Lower lobe of right lung (tissue), 2 donors: ENCODE data around the gene ZNF652. TPM values are rescaled to one million over a fixed set of nuclear protein-coding genes. Genes with fewer than 3 reads are reported as not detected.
"Not testable (repeated sequence)": the region's sequence is repeated elsewhere in the genome, so short reads cannot be mapped to it uniquely, and the experiment has no call there.

Experiments
- ATAC-seq, 2 donors: fragments of 200-7000 bp; cut with Tn5 transposase; one replicate each; pipeline ENCODE4 v1.9.1; 2020 to 2022; ENCODE audit warnings: mild to moderate bottlenecking in 2 of 2, moderate library complexity in 2 of 2
- DNase-seq: peaks from one replicate; pipeline ENCODE4 v3.0.0-alpha.2; 2020
- H3K27ac ChIP-seq: fragments of 200-600 bp; one replicate; pipeline ENCODE4 v1.8.0; 2022
- H3K27me3 ChIP-seq: fragments of 200-600 bp; one replicate; pipeline ENCODE4 v1.8.0; 2022; ENCODE audit warnings: low read depth
- H3K36me3 ChIP-seq: fragments of 200-600 bp; one replicate; pipeline ENCODE4 v1.8.0; 2022; ENCODE audit warnings: mild to moderate bottlenecking
- H3K4me1 ChIP-seq: fragments of 200-600 bp; one replicate; pipeline ENCODE4 v1.8.0; 2022
- H3K4me3 ChIP-seq: fragments of 200-600 bp; one replicate; pipeline ENCODE4 v1.8.0; 2022; ENCODE audit warnings: mild to moderate bottlenecking
- H3K9me3 ChIP-seq: fragments of 200-600 bp; one replicate; pipeline ENCODE4 v1.8.0; 2022
- intact Hi-C: fragments of 100-400 bp; cut with DNase I; formaldehyde crosslinking; loops from one replicate; pipeline ENCODE4 v1.11.0; 2022
- total RNA-seq: library from RNA; stranded (reverse); fragmentation: NEBNext Ultra II Directional; extraction: Animal tissue kit (Norgen Biotek cat#: 25700); gene quantifications from one replicate; pipeline ENCODE4 v1.2.1, GENCODE V29; 2021
- TF ChIP-seq, protein P1 (sequence below): fragments of 200-600 bp; IDR thresholded peaks from one replicate; pipeline ENCODE4 v1.8.0; 2022; ENCODE audit warnings: antibody characterized with exemption, mild to moderate bottlenecking
- donor health status: DM: no; HTN: yes; CAD: no; lungs with severe emphysema.

ZNF652 gene
- total RNA-seq, 1 donor from 2014 or later = 49.0 TPM

DNA sequence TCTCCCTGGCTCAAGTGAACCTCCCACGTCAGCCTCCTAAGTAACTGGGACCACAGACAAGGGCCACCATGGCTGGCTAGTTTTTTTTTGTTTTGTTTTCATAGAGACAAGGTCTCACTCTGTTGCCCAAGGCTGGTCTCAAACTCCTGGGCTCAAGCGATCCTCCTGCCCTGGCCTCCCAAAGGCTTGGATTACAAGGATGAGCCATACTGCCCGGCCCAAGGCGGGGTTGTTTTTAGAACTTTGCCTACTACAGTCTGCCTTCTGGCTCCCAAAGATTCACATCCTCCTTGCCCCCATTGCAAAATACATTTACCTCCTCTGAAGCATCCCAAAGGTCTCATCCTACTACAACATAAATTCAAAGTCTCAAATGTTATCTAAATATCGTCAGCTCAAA, 82.0 kb downstream of the ZNF652 start:
- Histone ChIP-seq H3K27me3 (no peaks in the 10 kb centered on the region), H3K27ac (no peak overlapping the region), H3K9me3 (no peaks in the 10 kb centered on the region), H3K36me3 (no peaks in the 10 kb centered on the region), H3K4me1 (no peaks in the 10 kb centered on the region), H3K4me3 (no peak overlapping the region)
- intact Hi-C loops = no loop called here
- DNase-seq (no peak), ATAC-seq (no peak)
- TF ChIP-seq, protein P1, sequence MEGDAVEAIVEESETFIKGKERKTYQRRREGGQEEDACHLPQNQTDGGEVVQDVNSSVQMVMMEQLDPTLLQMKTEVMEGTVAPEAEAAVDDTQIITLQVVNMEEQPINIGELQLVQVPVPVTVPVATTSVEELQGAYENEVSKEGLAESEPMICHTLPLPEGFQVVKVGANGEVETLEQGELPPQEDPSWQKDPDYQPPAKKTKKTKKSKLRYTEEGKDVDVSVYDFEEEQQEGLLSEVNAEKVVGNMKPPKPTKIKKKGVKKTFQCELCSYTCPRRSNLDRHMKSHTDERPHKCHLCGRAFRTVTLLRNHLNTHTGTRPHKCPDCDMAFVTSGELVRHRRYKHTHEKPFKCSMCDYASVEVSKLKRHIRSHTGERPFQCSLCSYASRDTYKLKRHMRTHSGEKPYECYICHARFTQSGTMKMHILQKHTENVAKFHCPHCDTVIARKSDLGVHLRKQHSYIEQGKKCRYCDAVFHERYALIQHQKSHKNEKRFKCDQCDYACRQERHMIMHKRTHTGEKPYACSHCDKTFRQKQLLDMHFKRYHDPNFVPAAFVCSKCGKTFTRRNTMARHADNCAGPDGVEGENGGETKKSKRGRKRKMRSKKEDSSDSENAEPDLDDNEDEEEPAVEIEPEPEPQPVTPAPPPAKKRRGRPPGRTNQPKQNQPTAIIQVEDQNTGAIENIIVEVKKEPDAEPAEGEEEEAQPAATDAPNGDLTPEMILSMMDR = no peak

DNA sequence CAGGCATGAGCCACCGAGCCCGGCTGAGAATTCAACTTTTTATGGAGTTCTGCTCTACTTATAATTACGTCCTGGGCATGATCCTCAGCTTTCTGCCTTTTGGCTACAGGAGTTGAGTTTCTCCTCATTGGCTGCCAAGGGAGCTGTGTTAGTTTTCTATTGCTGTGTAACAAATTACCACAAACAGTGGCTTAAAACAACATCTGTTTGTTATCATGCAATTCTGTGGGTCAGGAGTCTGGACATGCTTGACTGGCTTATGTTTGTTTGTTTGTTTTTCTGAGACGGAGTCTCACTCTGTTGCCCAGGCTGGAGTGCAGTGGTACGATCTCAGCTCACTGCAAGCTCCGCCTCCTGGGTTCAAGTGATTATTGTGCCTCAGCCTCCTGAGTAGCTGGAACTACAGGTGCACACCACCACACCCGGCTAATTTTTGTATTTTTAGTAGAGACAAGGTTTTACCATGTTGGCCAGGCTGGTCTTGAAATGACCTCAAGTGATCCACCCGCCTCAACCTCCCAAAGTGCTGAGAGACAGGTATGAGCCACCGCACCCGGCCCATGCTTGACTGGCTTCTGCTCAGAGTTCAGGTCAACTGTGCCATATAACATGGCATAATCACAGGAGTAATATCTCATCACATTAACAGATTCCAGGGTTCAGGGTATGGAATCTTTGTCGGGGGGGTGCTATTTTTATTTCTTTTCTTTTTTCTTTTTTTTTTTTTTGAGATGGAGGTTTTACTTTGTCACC, 82.6 kb downstream of the ZNF652 start:
- intact Hi-C loops, H3K4me1 ChIP-seq, H3K27ac ChIP-seq, DNase-seq, H3K4me3 ChIP-seq, H3K9me3 ChIP-seq, H3K36me3 ChIP-seq, ATAC-seq, H3K27me3 ChIP-seq: not testable (repeated sequence)

DNA sequence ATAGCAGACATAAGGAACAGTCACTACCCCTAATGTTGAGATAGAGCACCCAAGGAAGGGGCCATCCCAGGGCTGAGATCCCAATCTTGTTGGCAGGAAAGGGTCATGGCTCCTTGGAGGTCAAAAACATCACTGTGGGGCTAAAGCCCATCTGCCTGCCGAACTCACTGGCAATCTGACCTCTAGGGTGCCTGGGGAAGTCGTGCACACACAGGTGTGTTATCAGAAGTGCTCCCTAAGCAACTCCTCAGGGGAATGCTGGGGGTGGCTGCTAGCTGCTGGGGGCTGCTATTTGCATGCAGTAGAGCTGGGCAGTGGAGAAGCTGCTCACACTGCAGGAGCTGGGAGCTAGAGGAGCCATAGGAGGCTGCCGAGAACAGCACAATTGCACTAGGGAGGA, 84.0 kb downstream of the ZNF652 start:
- no peaks in the 10 kb centered on the region for H3K27me3 ChIP-seq

DNA sequence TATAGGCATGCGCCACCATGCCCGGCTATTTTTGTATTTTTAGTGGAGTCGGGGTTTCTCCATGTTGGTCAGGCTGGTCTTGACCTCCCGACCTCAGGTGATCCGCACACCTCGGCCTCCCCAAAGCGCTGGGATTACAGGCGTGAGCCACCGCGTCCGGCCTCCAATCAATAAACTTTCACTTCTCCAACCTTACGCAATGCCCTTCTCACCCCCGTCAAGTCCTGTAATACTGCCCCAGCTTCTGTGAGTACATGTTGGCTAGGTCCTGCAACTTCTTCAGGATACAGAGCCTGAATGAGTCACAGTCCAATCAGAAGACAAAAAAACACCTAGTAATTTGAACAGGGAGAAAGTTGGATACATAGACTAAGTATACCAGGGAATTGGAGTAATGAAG, 84.4 kb downstream of the ZNF652 start:
- TF ChIP-seq, protein P1 = no peak
- ATAC-seq (no peak), DNase-seq (no peak)
- no peaks in the 10 kb centered on the region for H3K4me1 ChIP-seq
- no peaks in the 10 kb centered on the region for H3K9me3 ChIP-seq
- H3K36me3 ChIP-seq = no peaks in the 10 kb centered on the region
- no peak overlapping the region for H3K4me3 ChIP-seq
- H3K27ac ChIP-seq = no peak overlapping the region
- intact Hi-C loops = no loop called here
- no peaks in the 10 kb centered on the region for H3K27me3 ChIP-seq

More for the DNA sequence above, 84.0 kb downstream of the ZNF652 start:
- Histone ChIP-seq H3K27ac (no peak overlapping the region), H3K9me3 (no peaks in the 10 kb centered on the region), H3K4me3 (no peak overlapping the region), H3K4me1 (no peaks in the 10 kb centered on the region), H3K36me3 (no peaks in the 10 kb centered on the region)
- TF ChIP-seq, protein P1 = no peak
- ATAC-seq (no peak), DNase-seq (no peak)
- intact Hi-C loops = no loop called here

DNA sequence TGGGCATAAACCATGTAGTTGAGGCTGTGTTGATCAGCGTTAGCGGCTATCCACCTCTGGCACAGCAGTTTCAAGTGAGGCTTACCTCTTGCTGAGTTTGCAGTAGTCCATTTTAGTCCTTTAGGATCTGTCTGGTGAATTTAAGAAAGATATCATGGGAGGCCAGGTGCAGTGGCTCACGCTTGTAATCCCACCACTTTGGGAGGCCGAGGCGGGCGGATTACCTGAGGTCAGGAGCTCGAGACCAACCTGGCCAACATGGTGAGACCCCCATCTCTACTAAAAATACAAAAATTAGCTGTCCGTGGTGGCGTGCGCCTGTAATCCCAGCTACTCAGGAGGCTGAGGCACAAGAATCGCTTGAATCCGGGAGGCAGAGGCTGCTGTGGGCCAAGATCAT, 86.1 kb downstream of the ZNF652 start:
- H3K27ac ChIP-seq, H3K36me3 ChIP-seq, DNase-seq, H3K4me1 ChIP-seq, H3K27me3 ChIP-seq, intact Hi-C loops, ATAC-seq, H3K9me3 ChIP-seq, H3K4me3 ChIP-seq: not testable (repeated sequence)

DNA sequence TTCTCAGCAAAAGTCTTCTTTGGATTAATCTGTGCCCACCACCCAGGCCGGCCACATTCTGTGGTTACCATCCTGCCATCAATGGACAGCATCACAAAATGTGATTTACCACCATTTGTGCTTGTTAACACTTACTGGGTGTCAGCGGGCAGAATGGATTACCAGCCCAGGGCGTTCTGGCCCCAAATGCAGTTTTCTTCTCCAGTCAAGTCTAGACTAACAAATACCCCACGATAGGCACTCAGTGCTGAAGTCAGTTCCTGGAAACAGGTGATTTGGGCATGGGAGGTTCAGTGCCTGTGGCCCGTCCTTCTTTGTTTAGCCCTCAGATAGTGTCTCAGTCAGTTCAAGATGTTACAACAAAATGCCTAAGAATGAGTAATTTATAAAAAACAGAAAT, 92.7 kb downstream of the ZNF652 start:
- TF ChIP-seq, protein P1 = no peak
- ATAC-seq = no peak
- no peaks in the 10 kb centered on the region for H3K27me3 ChIP-seq
- no peaks in the 10 kb centered on the region for H3K9me3 ChIP-seq
- H3K36me3 ChIP-seq = no peaks in the 10 kb centered on the region
- no peak overlapping the region for H3K4me3 ChIP-seq
- intact Hi-C loops = no loop called here
- H3K4me1 ChIP-seq = no peaks in the 10 kb centered on the region
- H3K27ac ChIP-seq = no peak overlapping the region
- DNase-seq = no peak
